OCI-LY1 (cell line): ENCODE data around the gene DHX8.

Experiments used
- EZH2 ChIP-seq: fragments of 200-600 bp; sonication (generic), shearing (Covaris generic); IDR thresholded peaks from 2 replicates; pipeline ENCODE4 v1.8.0; 2017; ENCODE audit warnings: borderline replicate concordance, mixed run types, mild to moderate bottlenecking, antibody characterized with exemption, low read length, moderate library complexity, mixed read lengths
- TF ChIP-seq, protein P1 (sequence below): fragments of 200-600 bp; sonication (generic), shearing (Covaris generic); IDR thresholded peaks from 2 replicates; pipeline ENCODE4 v1.5.1; 2017; ENCODE audit warnings: mild to moderate bottlenecking, antibody characterized with exemption, low read length, moderate library complexity, mixed read lengths

DNA sequence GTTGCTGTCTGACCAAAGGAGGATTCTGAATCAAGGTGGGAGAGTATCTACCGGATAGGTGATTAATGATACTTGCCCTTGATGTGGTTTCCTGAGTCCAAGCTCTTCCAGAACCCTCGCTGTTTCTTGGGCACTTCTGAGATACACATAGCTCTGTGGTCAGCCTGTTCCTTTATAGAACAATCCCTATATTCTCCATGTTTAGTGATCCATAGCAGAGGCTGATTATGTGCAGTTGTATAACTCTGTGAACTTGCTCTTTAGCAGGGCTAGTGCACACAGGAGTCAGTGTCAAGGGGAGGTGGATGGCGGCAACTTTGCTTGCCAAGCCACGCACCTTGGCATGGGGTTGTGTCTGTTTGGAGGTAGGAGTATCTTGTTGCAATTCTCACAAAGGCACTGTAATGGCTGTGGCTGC lies 48.9 kb upstream of the DHX8 start:
- TF ChIP-seq EZH2 = no peak
- TF ChIP-seq, protein P1, sequence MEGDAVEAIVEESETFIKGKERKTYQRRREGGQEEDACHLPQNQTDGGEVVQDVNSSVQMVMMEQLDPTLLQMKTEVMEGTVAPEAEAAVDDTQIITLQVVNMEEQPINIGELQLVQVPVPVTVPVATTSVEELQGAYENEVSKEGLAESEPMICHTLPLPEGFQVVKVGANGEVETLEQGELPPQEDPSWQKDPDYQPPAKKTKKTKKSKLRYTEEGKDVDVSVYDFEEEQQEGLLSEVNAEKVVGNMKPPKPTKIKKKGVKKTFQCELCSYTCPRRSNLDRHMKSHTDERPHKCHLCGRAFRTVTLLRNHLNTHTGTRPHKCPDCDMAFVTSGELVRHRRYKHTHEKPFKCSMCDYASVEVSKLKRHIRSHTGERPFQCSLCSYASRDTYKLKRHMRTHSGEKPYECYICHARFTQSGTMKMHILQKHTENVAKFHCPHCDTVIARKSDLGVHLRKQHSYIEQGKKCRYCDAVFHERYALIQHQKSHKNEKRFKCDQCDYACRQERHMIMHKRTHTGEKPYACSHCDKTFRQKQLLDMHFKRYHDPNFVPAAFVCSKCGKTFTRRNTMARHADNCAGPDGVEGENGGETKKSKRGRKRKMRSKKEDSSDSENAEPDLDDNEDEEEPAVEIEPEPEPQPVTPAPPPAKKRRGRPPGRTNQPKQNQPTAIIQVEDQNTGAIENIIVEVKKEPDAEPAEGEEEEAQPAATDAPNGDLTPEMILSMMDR = no peak
